ENCODE data around the gene MACROD1.

MACROD1 gene

DNA sequence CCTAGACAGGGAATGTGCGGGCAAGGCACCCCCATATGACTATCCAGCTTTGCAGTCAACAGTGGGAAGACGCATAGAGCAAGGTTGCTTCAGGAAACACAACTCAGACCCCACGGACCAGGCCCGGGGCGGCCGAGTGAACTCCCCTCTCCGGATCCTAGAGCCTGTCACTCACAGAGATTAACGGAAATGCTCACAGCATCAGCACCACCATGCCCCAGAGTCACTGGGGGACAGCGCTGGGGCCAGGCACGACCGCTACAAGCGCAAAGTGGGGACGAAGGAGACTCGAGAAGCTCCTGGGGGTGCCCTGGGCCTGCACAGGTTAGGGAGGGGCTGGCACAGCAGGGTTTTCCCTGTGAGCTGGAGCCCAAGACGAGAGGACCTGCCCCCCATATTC is 15.9 kb downstream of the MACROD1 start:
- no peak overlapping the region for H3K9ac ChIP-seq
- no peak overlapping the region for H3K4me3 ChIP-seq (ENCODE audit: low read depth, low read length)
- no peaks in the 10 kb centered on the region for H3K79me2 ChIP-seq
- H3K27me3 ChIP-seq (ENCODE audit: control insufficient read depth, insufficient read depth, low read length) = no peaks in the 10 kb centered on the region
- H3K4me2 ChIP-seq (ENCODE audit: low read length) = no peak overlapping the region
- H3K4me1 ChIP-seq = no peaks in the 10 kb centered on the region
- no peak overlapping the region for H2AFZ ChIP-seq
- TF ChIP-seq, protein P1, sequence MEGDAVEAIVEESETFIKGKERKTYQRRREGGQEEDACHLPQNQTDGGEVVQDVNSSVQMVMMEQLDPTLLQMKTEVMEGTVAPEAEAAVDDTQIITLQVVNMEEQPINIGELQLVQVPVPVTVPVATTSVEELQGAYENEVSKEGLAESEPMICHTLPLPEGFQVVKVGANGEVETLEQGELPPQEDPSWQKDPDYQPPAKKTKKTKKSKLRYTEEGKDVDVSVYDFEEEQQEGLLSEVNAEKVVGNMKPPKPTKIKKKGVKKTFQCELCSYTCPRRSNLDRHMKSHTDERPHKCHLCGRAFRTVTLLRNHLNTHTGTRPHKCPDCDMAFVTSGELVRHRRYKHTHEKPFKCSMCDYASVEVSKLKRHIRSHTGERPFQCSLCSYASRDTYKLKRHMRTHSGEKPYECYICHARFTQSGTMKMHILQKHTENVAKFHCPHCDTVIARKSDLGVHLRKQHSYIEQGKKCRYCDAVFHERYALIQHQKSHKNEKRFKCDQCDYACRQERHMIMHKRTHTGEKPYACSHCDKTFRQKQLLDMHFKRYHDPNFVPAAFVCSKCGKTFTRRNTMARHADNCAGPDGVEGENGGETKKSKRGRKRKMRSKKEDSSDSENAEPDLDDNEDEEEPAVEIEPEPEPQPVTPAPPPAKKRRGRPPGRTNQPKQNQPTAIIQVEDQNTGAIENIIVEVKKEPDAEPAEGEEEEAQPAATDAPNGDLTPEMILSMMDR (IDR thresholded peaks at IDR 0.05) = no peak
- H3K27ac ChIP-seq = no peak overlapping the region
- no peaks in the 10 kb centered on the region for H3K9me3 ChIP-seq (ENCODE audit: control insufficient read depth, low read length)
- no peaks in the 10 kb centered on the region for H3K36me3 ChIP-seq (ENCODE audit: control insufficient read depth, insufficient read depth, low read length)

DNA sequence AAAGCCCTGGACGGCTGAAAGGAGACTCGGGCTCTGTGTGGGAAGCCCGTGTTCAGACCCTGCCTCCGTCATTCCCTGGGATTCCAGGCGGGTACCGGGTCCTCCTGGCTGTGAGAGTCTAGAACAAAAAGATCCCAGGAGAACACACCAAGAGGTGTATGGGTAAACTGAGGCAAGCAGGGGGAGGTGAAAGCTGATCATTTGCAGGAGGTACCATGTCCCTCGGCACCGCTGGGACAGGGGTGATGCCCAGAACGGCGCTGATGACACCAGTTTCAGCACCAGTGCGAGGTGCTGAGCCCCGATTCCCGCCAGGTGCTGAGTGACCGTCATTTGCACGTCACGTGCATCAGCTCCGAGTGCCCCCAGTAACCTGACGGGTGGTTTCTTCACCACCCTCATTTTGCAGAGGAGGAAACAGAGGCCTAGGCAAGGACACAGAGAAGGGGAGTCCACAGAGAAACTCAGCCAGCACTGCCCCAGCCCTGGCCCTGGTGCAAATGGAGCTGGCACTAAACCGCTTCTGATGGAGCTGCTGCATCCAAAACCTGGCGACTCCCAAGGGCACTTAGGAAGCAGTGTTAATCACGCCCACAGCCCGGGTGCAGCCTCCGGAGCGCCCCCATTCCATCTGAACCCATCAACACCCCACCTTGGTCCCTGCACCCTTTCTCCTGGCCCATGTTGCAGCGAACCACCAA is 16.8 kb downstream of the MACROD1 start:
- H3K36me3 ChIP-seq (ENCODE audit: control insufficient read depth, insufficient read depth, low read length) = no peaks in the 10 kb centered on the region
- no peaks in the 10 kb centered on the region for H3K9me3 ChIP-seq (ENCODE audit: control insufficient read depth, low read length)
- no peak overlapping the region for H2AFZ ChIP-seq
- H3K27ac ChIP-seq = no peak overlapping the region
- H3K27me3 ChIP-seq (ENCODE audit: control insufficient read depth, insufficient read depth, low read length) = no peaks in the 10 kb centered on the region
- no peak overlapping the region for H3K4me3 ChIP-seq (ENCODE audit: low read depth, low read length)
- TF ChIP-seq, protein P1 (IDR thresholded peaks at IDR 0.05) = no peak
- H3K4me1 ChIP-seq = no peaks in the 10 kb centered on the region
- no peak overlapping the region for H3K4me2 ChIP-seq (ENCODE audit: low read length)
- H3K9ac ChIP-seq = no peak overlapping the region
- no peaks in the 10 kb centered on the region for H3K79me2 ChIP-seq

DNA sequence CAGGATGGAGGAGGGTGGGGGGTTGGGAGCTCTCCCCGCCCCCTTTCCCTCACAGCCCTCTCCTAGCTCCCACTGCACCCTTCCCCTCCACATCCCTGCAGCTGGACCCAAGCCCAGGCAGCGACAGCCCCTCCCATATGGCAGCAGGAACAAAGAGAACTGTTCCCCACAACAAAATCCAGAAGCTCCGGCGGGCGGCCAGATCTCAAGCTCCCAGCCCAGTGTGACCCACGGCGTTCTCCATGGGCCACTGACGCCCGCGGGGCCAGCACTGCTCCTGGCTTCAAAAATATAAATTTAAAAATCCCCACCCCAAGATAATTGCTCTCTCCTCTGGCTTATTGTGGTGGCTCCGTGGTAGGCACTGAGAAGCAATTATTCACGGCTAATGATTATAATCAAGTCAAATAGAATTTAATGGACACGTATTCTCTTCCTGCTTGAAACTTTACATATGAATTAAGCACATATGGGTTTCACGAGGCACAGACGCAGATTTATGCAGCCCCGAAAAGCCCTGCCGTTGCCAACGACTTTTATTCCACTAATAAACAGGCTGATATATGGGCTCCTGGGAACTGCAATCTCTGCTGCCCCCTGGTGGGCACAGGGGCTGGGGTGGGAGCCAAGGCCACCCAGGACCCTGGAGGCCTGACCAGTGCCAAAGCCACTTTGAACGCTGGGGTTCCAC is 17.5 kb downstream of the MACROD1 start:
- H3K27ac ChIP-seq = no peak overlapping the region
- no peaks in the 10 kb centered on the region for H3K27me3 ChIP-seq (ENCODE audit: control insufficient read depth, insufficient read depth, low read length)
- no peak overlapping the region for H2AFZ ChIP-seq
- TF ChIP-seq, protein P1 (IDR thresholded peaks at IDR 0.05) = peak; percentile 61
- H3K9me3 ChIP-seq (ENCODE audit: control insufficient read depth, low read length) = no peaks in the 10 kb centered on the region
- H3K4me2 ChIP-seq (ENCODE audit: low read length) = no peak overlapping the region
- no peak overlapping the region for H3K9ac ChIP-seq
- H3K79me2 ChIP-seq = no peaks in the 10 kb centered on the region
- H3K36me3 ChIP-seq (ENCODE audit: control insufficient read depth, insufficient read depth, low read length) = no peaks in the 10 kb centered on the region
- no peak overlapping the region for H3K4me3 ChIP-seq (ENCODE audit: low read depth, low read length)
- no peaks in the 10 kb centered on the region for H3K4me1 ChIP-seq

DNA sequence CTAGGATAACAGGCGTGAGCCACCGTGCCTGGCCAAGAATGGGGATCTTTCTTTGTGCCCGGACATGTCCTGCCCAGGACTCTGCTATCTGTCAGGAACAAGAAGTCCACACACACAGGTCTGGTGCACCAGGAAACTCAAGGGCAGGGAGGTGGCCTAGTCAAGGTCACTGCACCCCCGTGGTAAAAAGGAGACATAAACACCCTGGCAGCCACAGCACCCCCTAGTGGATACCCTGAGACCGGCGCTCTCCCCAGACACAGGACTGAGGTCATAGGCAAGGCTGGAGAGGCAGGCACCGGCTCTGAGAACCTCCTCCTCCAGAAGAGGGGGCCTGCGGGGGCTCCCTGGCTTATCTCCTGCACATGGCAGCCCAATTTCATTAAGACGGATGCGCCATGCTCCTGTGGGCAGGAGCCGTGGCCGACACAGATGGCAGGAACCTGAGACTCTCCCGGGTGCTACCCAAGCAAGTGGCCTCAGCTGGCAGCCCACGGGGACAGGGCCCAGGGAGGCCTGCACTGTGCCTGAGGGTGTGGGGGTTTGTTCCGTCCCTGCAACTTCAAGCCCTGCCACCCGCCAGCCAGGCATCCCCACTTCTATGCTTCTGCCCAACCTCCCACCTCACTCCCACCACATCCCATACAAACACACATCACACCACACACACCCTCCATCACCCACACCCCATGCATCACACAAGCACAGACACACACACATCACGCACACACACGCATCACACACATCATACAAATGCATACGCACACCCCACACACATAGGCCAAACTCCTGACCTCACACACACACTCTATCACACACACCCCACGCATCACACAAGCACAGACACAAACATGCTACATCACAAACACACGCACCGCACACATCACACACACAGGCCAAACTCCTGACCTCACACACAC is 19.6 kb downstream of the MACROD1 start:
- Histone ChIP-seq H3K4me3 (ENCODE audit: low read depth, low read length) (no peak overlapping the region), H3K4me2 (ENCODE audit: low read length) (no peak overlapping the region), H3K9ac (no peak overlapping the region), H3K27me3 (ENCODE audit: control insufficient read depth, insufficient read depth, low read length) (no peaks in the 10 kb centered on the region), H3K9me3 (ENCODE audit: control insufficient read depth, low read length) (no peaks in the 10 kb centered on the region), H3K79me2 (no peaks in the 10 kb centered on the region), H3K36me3 (ENCODE audit: control insufficient read depth, insufficient read depth, low read length) (no peaks in the 10 kb centered on the region), H2AFZ (no peak overlapping the region), H3K27ac (no peak overlapping the region), H3K4me1 (no peaks in the 10 kb centered on the region)
- TF ChIP-seq, protein P1 (IDR thresholded peaks at IDR 0.05) = peak; percentile 21
